ENCODE data around the gene ZDHHC20. TPM values are rescaled to one million over a fixed set of nuclear protein-coding genes. Genes with fewer than 3 reads are reported as not detected.
A peak's percentile ranks its signal among the peaks of the same experiment; 100 is the strongest.

The ZDHHC20 gene
- total RNA-seq, 1 experiment from 2014 or later, result 69.7 TPM

- Mint-ChIP-seq H3K9me3 (peaks cover 20% of the 10 kb centered on the region), H3K27ac (no peak overlapping the region), H3K4me3 (no peak overlapping the region), H3K36me3 (peaks cover 19% of the 10 kb centered on the region), H3K27me3 (ENCODE audit: low read depth) (no peaks in the 10 kb centered on the region), H3K4me1 (peaks cover 10% of the 10 kb centered on the region)
- DNase-seq (ENCODE audit: low spot score) (no peak), ATAC-seq (no peak)
- ChIA-PET CTCF (interaction anchor here (0.9 kb wide), 1 partner anchor 187 kb away, joined by 3 read pairs; no protein-coding TSS in a partner anchor), POLR2A (no interaction called here)
- no peak for TF ChIP-seq HMGA2 (CRISPR knock-in tag; IDR thresholded peaks at IDR 0.05)
- TF ChIP-seq, protein P1, sequence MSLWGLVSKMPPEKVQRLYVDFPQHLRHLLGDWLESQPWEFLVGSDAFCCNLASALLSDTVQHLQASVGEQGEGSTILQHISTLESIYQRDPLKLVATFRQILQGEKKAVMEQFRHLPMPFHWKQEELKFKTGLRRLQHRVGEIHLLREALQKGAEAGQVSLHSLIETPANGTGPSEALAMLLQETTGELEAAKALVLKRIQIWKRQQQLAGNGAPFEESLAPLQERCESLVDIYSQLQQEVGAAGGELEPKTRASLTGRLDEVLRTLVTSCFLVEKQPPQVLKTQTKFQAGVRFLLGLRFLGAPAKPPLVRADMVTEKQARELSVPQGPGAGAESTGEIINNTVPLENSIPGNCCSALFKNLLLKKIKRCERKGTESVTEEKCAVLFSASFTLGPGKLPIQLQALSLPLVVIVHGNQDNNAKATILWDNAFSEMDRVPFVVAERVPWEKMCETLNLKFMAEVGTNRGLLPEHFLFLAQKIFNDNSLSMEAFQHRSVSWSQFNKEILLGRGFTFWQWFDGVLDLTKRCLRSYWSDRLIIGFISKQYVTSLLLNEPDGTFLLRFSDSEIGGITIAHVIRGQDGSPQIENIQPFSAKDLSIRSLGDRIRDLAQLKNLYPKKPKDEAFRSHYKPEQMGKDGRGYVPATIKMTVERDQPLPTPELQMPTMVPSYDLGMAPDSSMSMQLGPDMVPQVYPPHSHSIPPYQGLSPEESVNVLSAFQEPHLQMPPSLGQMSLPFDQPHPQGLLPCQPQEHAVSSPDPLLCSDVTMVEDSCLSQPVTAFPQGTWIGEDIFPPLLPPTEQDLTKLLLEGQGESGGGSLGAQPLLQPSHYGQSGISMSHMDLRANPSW (CRISPR knock-in tag; conservative IDR thresholded peaks at IDR 0.05; ENCODE audit: low read depth), result no peak
- TF ChIP-seq E2F4 (CRISPR knock-in tag; IDR thresholded peaks at IDR 0.05; ENCODE audit: borderline replicate concordance, low read depth), result no peak
- TF ChIP-seq CDX4 (CRISPR knock-in tag; IDR thresholded peaks at IDR 0.05; ENCODE audit: borderline replicate concordance), result no peak
- TF ChIP-seq ZNF317 (CRISPR knock-in tag; IDR thresholded peaks at IDR 0.05; ENCODE audit: borderline replicate concordance, low read depth), result peak; percentile 78; the same call in 1 of the 2 replicates
- no peak for TF ChIP-seq E2F1 (CRISPR knock-in tag; IDR thresholded peaks at IDR 0.05)
- TF ChIP-seq CREM (CRISPR knock-in tag; IDR thresholded peaks at IDR 0.05), result no peak
- TF ChIP-seq GTF2I (CRISPR knock-in tag; conservative IDR thresholded peaks at IDR 0.05), result no peak
These were observed 29.9 kb downstream of the ZDHHC20 start for GRCh38 chr13:21429211-21429610.

DNA sequence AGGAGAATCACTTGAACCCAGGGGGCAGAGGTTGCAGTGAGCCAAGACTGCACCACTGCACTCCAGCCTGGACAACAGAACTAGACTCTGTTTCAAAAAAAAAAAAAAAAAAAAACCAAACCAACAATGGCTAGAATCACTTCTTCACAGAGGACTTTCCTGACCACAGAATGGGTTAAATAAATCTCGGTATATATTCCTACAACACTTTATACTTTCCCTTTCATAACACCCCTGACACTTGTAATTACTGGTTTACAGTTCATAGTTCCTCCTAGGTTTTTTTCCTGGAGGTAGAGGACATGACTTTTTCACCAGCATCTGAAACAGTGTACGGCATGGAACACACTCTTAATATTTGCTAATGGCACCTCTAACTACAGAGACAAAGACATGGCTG lies 31.4 kb downstream of the ZDHHC20 start:
- DNase-seq (ENCODE audit: low spot score), result no peak
- H3K27me3 Mint-ChIP-seq (ENCODE audit: low read depth), result no peaks in the 10 kb centered on the region
- H3K4me1 Mint-ChIP-seq, result peaks cover 7% of the 10 kb centered on the region; the same call in 1 of the 2 replicates
- peaks cover 20% of the 10 kb centered on the region for H3K9me3 Mint-ChIP-seq
- peaks cover 19% of the 10 kb centered on the region for H3K36me3 Mint-ChIP-seq
- ChIA-PET POLR2A (no interaction called here), CTCF (interaction anchor here (1.1 kb wide), 1 partner anchor 129 kb away, joined by 4 read pairs; no protein-coding TSS in a partner anchor)
- no peak overlapping the region for H3K4me3 Mint-ChIP-seq
- no peak for ATAC-seq
- H3K27ac Mint-ChIP-seq, result peak overlapping the region; percentile 63; the same call in 1 of the 2 replicates
- no peak for TF ChIP-seq AR (CRISPR knock-in tag; IDR thresholded peaks at IDR 0.05)
- TF ChIP-seq FOXK1 (CRISPR knock-in tag; IDR thresholded peaks at IDR 0.05), result no peak
- no peak for TF ChIP-seq ATF6 (CRISPR knock-in tag; IDR thresholded peaks at IDR 0.05)
- no peak for TF ChIP-seq NFATC4 (CRISPR knock-in tag; IDR thresholded peaks at IDR 0.05)
- TF ChIP-seq, protein P2, sequence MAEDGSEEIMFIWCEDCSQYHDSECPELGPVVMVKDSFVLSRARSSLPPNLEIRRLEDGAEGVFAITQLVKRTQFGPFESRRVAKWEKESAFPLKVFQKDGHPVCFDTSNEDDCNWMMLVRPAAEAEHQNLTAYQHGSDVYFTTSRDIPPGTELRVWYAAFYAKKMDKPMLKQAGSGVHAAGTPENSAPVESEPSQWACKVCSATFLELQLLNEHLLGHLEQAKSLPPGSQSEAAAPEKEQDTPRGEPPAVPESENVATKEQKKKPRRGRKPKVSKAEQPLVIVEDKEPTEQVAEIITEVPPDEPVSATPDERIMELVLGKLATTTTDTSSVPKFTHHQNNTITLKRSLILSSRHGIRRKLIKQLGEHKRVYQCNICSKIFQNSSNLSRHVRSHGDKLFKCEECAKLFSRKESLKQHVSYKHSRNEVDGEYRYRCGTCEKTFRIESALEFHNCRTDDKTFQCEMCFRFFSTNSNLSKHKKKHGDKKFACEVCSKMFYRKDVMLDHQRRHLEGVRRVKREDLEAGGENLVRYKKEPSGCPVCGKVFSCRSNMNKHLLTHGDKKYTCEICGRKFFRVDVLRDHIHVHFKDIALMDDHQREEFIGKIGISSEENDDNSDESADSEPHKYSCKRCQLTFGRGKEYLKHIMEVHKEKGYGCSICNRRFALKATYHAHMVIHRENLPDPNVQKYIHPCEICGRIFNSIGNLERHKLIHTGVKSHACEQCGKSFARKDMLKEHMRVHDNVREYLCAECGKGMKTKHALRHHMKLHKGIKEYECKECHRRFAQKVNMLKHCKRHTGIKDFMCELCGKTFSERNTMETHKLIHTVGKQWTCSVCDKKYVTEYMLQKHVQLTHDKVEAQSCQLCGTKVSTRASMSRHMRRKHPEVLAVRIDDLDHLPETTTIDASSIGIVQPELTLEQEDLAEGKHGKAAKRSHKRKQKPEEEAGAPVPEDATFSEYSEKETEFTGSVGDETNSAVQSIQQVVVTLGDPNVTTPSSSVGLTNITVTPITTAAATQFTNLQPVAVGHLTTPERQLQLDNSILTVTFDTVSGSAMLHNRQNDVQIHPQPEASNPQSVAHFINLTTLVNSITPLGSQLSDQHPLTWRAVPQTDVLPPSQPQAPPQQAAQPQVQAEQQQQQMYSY (CRISPR knock-in tag; IDR thresholded peaks at IDR 0.05), result no peak
- no peak for TF ChIP-seq ZNF138 (CRISPR knock-in tag; conservative IDR thresholded peaks at IDR 0.05)
- no peak for TF ChIP-seq SMAD3 (CRISPR knock-in tag; IDR thresholded peaks at IDR 0.05; ENCODE audit: borderline replicate concordance)
- no peak for TF ChIP-seq CBFB (CRISPR knock-in tag; IDR thresholded peaks at IDR 0.05; ENCODE audit: low read depth)
- TF ChIP-seq ELF4 (CRISPR knock-in tag; IDR thresholded peaks at IDR 0.05; ENCODE audit: low read depth), result no peak
- TF ChIP-seq, protein P3, sequence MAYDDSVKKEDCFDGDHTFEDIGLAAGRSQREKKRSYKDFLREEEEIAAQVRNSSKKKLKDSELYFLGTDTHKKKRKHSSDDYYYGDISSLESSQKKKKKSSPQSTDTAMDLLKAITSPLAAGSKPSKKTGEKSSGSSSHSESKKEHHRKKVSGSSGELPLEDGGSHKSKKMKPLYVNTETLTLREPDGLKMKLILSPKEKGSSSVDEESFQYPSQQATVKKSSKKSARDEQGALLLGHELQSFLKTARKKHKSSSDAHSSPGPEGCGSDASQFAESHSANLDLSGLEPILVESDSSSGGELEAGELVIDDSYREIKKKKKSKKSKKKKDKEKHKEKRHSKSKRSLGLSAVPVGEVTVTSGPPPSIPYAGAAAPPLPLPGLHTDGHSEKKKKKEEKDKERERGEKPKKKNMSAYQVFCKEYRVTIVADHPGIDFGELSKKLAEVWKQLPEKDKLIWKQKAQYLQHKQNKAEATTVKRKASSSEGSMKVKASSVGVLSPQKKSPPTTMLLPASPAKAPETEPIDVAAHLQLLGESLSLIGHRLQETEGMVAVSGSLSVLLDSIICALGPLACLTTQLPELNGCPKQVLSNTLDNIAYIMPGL (CRISPR knock-in tag; IDR thresholded peaks at IDR 0.05), result no peak

All from WTC11 (cell line).